HepG2 (cell line): Measurements from ENCODE around the gene MYH16. TPM values are rescaled to one million over a fixed set of nuclear protein-coding genes. Genes with fewer than 3 reads are reported as not detected.

ENCODE experiments used
- ATAC-seq: fragments of 200-7000 bp; cut with Tn5 transposase; 3 replicates; pipeline ENCODE4 v1.9.1; 2020; ENCODE audit warnings: mild to moderate bottlenecking, moderate library complexity
- BruUV-seq: library from RNA; stranded (reverse); fragments of 400-500 nt; replicated peaks from 2 replicates; lab custom pipeline; 2021; lab: Mats Ljungman, UMichigan
- CTCF ChIA-PET: fragments of 300-600 bp; formaldehyde crosslinking; extraction: SDS; loops from one replicate; lab custom pipeline; 2021; ENCODE audit warnings: low total read pairs, inconsistent platforms, low intra/inter-chr PET ratio; lab: Yijun Ruan, JAX
- POLR2A ChIA-PET: fragments of 350-600 bp; sonication (Branson Sonifier 250); formaldehyde crosslinking; loops from one replicate; lab custom pipeline; 2020; ENCODE audit warnings: antibody characterized with exemption, inconsistent platforms; lab: Yijun Ruan, JAX
- DNase-seq: peaks from one replicate; pipeline ENCODE4 v3.0.0-alpha.2; 2015; ENCODE audit warnings: low spot score
- FAIRE-seq: peaks from 3 replicates; lab custom pipeline; 2011; peaks lifted over from hg19 to GRCh38; lab: Jason Lieb, UNC
- H2AFZ ChIP-seq: one replicate; pipeline ENCODE4 v1.6.1; 2011; ENCODE audit warnings: low read length, inconsistent platforms
- H3K27ac ChIP-seq: fragments of 300-600 bp; 3 replicates; pipeline ENCODE4 v1.8.0; 2011; ENCODE audit warnings: mixed run types, mild to moderate bottlenecking, mixed read lengths, low read length, inconsistent platforms; ENCODE audit not compliant: insufficient read depth; ENCODE audit errors: extremely low read length
- H3K27me3 ChIP-seq, 2 experiments: fragments of 200-600 bp in 1 of 2; 2 replicates in 1 of 2; 3 replicates in 1 of 2; pipeline versions ENCODE4 v1.6.0 to v1.8.0; 2011; ENCODE audit warnings: low read length in 2 of 2, mild to moderate bottlenecking in 2 of 2, moderate library complexity in 2 of 2, inconsistent platforms in 1 of 2; ENCODE audit not compliant: insufficient read depth in 2 of 2, control insufficient read depth in 1 of 2
- H3K36me3 ChIP-seq, 2 experiments: fragments of 200-600 bp in 1 of 2; replicated peaks in 1 of 2; 2 replicates in 1 of 2; 3 replicates in 1 of 2; pipeline versions ENCODE4 v1.5.1 to v1.8.0; 2011; ENCODE audit warnings: low read length in 2 of 2, inconsistent platforms in 1 of 2; ENCODE audit not compliant: insufficient read depth in 2 of 2, control insufficient read depth in 1 of 2
- H3K4me1 ChIP-seq: 2 replicates; pipeline ENCODE4 v1.5.1; 2012; ENCODE audit warnings: low read length, inconsistent platforms; ENCODE audit not compliant: insufficient read depth
- H3K4me2 ChIP-seq: 2 replicates; pipeline ENCODE4 v1.6.0; 2011; ENCODE audit warnings: low read depth, low read length, inconsistent platforms
- H3K4me3 ChIP-seq, 3 experiments: fragments of 200-600 bp in 1 of 3; sonication (generic), shearing (Covaris generic) in 1 of 3; replicated peaks in 1 of 3; 2 replicates each; pipeline ENCODE4 v1.5.1; 2011 to 2016; ENCODE audit warnings: low read length in 3 of 3, inconsistent platforms in 2 of 3, low read depth in 2 of 3, mild to moderate bottlenecking in 2 of 3, control low read depth in 1 of 3, mixed read lengths in 1 of 3; ENCODE audit not compliant: insufficient read depth in 1 of 3
- H3K79me2 ChIP-seq: one replicate; pipeline ENCODE4 v1.6.1; 2011; ENCODE audit warnings: low read length, inconsistent platforms; ENCODE audit not compliant: insufficient read depth
- H3K9ac ChIP-seq: 2 replicates; pipeline ENCODE4 v1.6.0; 2011; ENCODE audit warnings: mild to moderate bottlenecking, low read depth, low read length, inconsistent platforms; ENCODE audit not compliant: insufficient read depth
- H3K9me3 ChIP-seq: 2 replicates; pipeline ENCODE4 v1.5.1; 2012; ENCODE audit warnings: mild to moderate bottlenecking, low read length
- H4K20me1 ChIP-seq: 2 replicates; pipeline ENCODE4 v1.6.0; 2011; ENCODE audit warnings: inconsistent platforms, mild to moderate bottlenecking, low read length, moderate library complexity; ENCODE audit not compliant: insufficient read depth
- SIX1 ChIP-seq: sonication (generic); formaldehyde crosslinking; IDR thresholded peaks from 2 replicates; pipeline ENCODE4 v1.4.0; 2020; ENCODE audit warnings: missing genetic modification reagents, borderline replicate concordance
- ZNF138 ChIP-seq: sonication (generic); formaldehyde crosslinking; IDR thresholded peaks from 2 replicates; pipeline ENCODE4 v1.5.0; 2020; ENCODE audit warnings: mild to moderate bottlenecking, low read depth, missing genetic modification reagents
- ZNF333 ChIP-seq: sonication (generic); formaldehyde crosslinking; IDR thresholded peaks from 2 replicates; pipeline ENCODE4 v1.4.0; 2020; ENCODE audit warnings: mild to moderate bottlenecking, missing genetic modification reagents, borderline replicate concordance
- WGBS: methylation state at CpG from one replicate; pipeline ENCODE4 v1.1.6; 2017; ENCODE audit warnings: low lambda C conversion rate; 5-methylcytosine and 5-hydroxymethylcytosine counted together
- in situ Hi-C: cut with HindIII; loops from 2 replicates; pipeline ENCODE4 v1.10.0; 2017; ENCODE audit warnings: low pct_unique_long_range_greater_than_20kb; ENCODE audit not compliant: extremely low pct_ligation_motif_present
- intact Hi-C: fragments of 100-400 bp; cut with micrococcal nuclease; formaldehyde crosslinking; loops from one replicate; pipeline ENCODE4 v1.10.0; 2022; ENCODE audit not compliant: unreplicated experiment
- polyA plus RNA-seq, 8 experiments: library from polyadenylated mRNA; depleted of rRNA in 3 of 8; stranded (reverse) in 7 of 8; unstranded in 1 of 8; fragments of >200 nt; fragmentation: Illumina TruSeq in 4 of 8; extraction: Trizol in 4 of 8; gene quantifications; 2 replicates each; pipeline versions ENCODE4 v1.2.1 to v1.2.3, GENCODE V29; 2011 to 2016; ENCODE audit warnings: low read depth in 4 of 8, missing spikeins in 1 of 8, mixed read lengths in 1 of 8; ENCODE audit not compliant: insufficient read depth in 1 of 8
- total RNA-seq, 5 experiments: library from RNA; depleted of rRNA; stranded (reverse); fragments of >200 nt; fragmentation: Illumina TruSeq; extraction: Trizol; gene quantifications; 2 replicates each; pipeline ENCODE4 v1.2.3, GENCODE V29; 2016; ENCODE audit warnings: low read depth in 1 of 5

The MYH16 gene
- total and polyA plus RNA-seq, 2 of the 13 experiments (the other 11 are each of a cell fraction or from before 2014, with no cell fraction given): 0.05 to 0.15 TPM

DNA sequence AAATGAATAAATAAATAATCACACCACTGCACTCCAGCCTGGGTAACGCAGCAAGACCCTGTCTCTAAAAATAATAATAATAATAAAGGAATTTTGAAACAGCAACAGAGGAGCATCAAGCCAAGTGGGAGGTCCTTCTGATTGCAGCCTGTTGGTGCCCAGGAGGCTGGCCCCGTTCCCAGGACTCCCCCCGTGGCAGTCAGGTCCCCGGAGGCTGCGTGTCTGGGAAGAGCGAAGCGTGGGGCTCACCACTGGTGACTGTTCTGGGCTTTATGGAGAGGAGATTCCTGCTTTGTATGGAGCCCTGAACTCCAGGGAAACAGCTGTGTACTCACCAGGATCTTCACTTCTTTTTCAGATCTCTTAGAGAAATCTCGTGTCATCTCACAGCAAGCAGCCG is 19.3 kb upstream of the MYH16 start:
- Histone ChIP-seq H4K20me1 (no peaks in the 10 kb centered on the region), H3K9me3 (no peaks in the 10 kb centered on the region), H3K9ac (no peak overlapping the region), H3K4me2 (no peak overlapping the region), H3K36me3 (no peaks in the 10 kb centered on the region), H2AFZ (no peak overlapping the region), H3K79me2 (no peaks in the 10 kb centered on the region), H3K27ac (no peak overlapping the region), H3K27me3 (no peaks in the 10 kb centered on the region; a peak in 2 of 5 replicates), H3K4me1 (no peaks in the 10 kb centered on the region; the same call in 1 of the 2 replicates), H3K4me3 (no peak overlapping the region)
- intact Hi-C loops: no loop called here
- BruUV-seq: no TSS peak
- DNase-seq (no peak), ATAC-seq (no peak), FAIRE-seq (no peak)
- TF ChIP-seq ZNF138 (no peak), SIX1 (no peak)
- in situ Hi-C loops: no loop called here
- POLR2A ChIA-PET: no interaction called here
- CTCF ChIA-PET: no interaction called here
- WGBS: 23% methylated on average over 5 of the region's 9 CpGs

DNA sequence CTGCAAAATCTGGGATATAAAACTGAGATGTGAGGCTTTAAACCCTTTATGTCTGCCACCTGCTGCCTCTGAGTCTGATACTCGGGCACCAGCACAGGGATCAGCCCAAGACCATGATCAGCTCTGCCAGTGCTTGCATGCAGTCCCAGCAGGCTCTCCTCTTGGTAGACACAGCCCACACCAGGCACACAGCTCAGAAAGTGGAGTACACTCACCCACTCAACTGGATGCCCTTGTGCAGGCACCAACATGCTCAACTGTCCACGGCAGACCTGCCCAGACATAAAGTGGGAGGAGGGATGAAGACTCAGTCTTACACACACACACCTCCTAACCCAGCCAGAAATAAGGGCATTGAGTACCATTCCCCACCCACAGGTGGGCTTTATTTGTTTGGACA is 18.2 kb upstream of the MYH16 start:
- no peak for DNase-seq
- Histone ChIP-seq H3K4me3 (no peak overlapping the region), H3K79me2 (no peaks in the 10 kb centered on the region), H3K4me2 (no peak overlapping the region), H4K20me1 (no peaks in the 10 kb centered on the region), H3K9me3 (no peaks in the 10 kb centered on the region), H2AFZ (no peak overlapping the region), H3K9ac (no peak overlapping the region), H3K27me3 (no peaks in the 10 kb centered on the region; a peak in 2 of 5 replicates), H3K27ac (no peak overlapping the region), H3K4me1 (no peaks in the 10 kb centered on the region; the same call in 1 of the 2 replicates), H3K36me3 (no peaks in the 10 kb centered on the region)
- TF ChIP-seq ZNF333 (CRISPR knock-in tag): no peak
- ChIA-PET POLR2A (no interaction called here), CTCF (no interaction called here)
- in situ Hi-C loops (no loop called here), intact Hi-C loops (no loop called here)
- 80% methylated on average over 1 of the region's 2 CpGs for WGBS
- BruUV-seq: no TSS peak
- no peak for ATAC-seq
- FAIRE-seq: no peak
